Activated T-helper 2 cell treated with anti-CD3 and anti-CD28 coated beads, Interferon-gamma antibody, Interleukin-2, Interleukin-4, amounts not matched to agents 10 μg/mL and 5 μg/mL and 100 μg/mL, durations not matched to agents 14 hours and 24 hours and 36 hours (primary cell): ENCODE measurements around the gene HIP1R. TPM values are rescaled to one million over a fixed set of nuclear protein-coding genes. Genes with fewer than 3 reads are reported as not detected.
"Not testable (repeated sequence)": the region's sequence is repeated elsewhere in the genome, so short reads cannot be mapped to it uniquely, and the experiment has no call there.

Experiments used
- DNase-seq: peaks from one replicate; pipeline ENCODE4 v3.0.0; 2021; ENCODE audit warnings: low spot score
- H3K27ac Mint-ChIP-seq: one replicate; pipeline ENCODE4 v1.8.0; 2021; ENCODE audit warnings: mixed read lengths
- H3K27me3 Mint-ChIP-seq: one replicate; pipeline ENCODE4 v1.8.0; 2021; ENCODE audit warnings: low read depth, mixed read lengths
- H3K36me3 Mint-ChIP-seq: one replicate; pipeline ENCODE4 v1.8.0; 2021; ENCODE audit warnings: low read depth, mixed read lengths
- H3K4me1 Mint-ChIP-seq: one replicate; pipeline ENCODE4 v1.8.0; 2021; ENCODE audit warnings: low read depth, mixed read lengths
- H3K4me3 Mint-ChIP-seq: one replicate; pipeline ENCODE4 v1.8.0; 2021; ENCODE audit warnings: low read depth, mild to moderate bottlenecking, moderate library complexity, mixed read lengths
- H3K9me3 Mint-ChIP-seq: one replicate; pipeline ENCODE4 v1.8.0; 2021; ENCODE audit warnings: mixed read lengths
- intact Hi-C: fragments of 100-400 bp; cut with micrococcal nuclease; formaldehyde crosslinking; loops from one replicate; pipeline ENCODE4 v1.15.1; 2023
- total RNA-seq: library from RNA; stranded (reverse); gene quantifications from 2 replicates; pipeline ENCODE4 v1.2.3, GENCODE V29; 2022

The HIP1R gene
- total RNA-seq, 1 donor from 2014 or later, result 28.8 TPM

DNA sequence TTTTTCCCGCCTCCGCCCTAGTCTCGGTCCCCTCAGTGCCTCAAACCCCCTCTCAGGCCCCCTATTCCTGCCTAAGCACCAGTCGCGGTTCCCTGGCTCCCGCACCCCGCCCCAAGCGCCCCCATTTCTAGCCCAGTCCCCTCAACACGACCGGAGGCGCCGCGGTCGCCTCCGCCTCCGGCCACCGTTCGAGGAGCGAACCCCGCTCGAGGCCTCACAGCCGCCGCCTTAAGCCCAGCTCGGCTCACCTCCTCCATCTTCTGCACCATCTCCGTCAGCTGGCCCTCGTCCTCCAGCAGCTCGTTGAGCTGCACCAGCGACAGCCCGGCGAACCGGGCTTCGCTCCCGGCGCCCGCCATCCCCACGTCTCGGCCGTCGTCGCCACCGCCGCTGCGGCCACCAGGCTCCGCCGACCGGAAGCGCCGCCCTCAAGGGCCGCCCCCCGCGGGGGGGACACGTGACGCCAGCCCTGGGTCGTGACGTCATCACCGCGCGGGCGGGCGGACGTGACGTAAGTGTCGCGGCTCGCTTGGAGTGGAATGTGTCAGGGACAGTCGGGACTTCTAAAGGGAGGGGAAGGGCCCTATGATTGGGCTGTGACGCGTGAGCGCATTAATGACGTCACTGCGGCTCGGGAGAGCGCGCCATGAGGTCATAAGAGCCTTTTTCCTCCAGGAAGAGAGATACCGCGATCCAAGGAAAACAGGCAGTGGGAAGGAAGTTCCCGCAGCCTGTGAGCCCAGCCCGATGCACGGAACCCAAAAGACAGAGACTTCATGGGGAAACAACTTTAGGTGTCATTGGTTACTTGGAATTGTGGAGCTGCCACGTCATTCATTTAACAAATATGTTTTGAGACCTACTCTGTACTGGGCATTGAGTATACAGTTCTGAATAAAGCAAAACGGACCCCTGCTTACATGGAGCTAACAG, 60.7 kb downstream of the HIP1R start, which contains the start of gene VPS37B:
Gene VPS37B, minus strand, starts transcription at position 421 of the 933 bp plus-strand sequence. Its CDS starts 62 bp downstream, at position 359.
- Mint-ChIP-seq H3K9me3 (peaks cover 6% of the 10 kb centered on the region), H3K4me3 (peak within 1 kb of the TSS; percentile 85), H3K27ac (peak within 1 kb of the TSS; percentile 81), H3K27me3 (peaks cover under 1% of the 10 kb centered on the region), H3K4me1 (peaks cover 65% of the 10 kb centered on the region), H3K36me3 (peaks cover 13% of the 10 kb centered on the region)
- intact Hi-C loops, result loop anchor here (5.0 kb wide), 1 partner anchor 174 kb away; no protein-coding TSS in a partner anchor
- peak; percentile 83 for DNase-seq

DNA sequence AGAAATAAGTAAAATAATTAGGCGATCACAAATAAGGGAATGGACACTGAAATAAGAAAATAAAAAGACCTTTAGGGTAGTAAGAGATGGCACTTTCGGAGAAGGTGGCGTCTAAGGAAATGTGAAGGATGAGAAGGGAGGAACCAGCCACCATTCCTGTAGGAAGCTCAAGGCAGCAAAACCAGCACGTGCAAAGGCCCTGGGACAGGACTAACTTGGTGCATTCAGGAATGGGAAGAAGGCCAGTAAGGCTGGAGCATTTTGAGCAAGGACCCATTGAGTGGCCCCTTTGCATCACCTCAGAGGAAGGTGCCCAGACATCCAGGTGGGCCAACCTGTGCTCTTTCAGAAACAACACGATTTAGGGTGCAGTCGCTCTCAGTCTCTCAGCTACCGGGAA, 61.4 kb downstream of the HIP1R start:
- intact Hi-C loops, result loop anchor here (5.0 kb wide), 1 partner anchor 174 kb away; no protein-coding TSS in a partner anchor
- Mint-ChIP-seq H3K36me3 (peaks cover 13% of the 10 kb centered on the region), H3K27ac (peak overlapping the region; percentile 81), H3K27me3 (no peaks in the 10 kb centered on the region), H3K4me1 (peaks cover 63% of the 10 kb centered on the region), H3K9me3 (peaks cover 6% of the 10 kb centered on the region), H3K4me3 (peak overlapping the region; percentile 85)
- DNase-seq, result no peak

DNA sequence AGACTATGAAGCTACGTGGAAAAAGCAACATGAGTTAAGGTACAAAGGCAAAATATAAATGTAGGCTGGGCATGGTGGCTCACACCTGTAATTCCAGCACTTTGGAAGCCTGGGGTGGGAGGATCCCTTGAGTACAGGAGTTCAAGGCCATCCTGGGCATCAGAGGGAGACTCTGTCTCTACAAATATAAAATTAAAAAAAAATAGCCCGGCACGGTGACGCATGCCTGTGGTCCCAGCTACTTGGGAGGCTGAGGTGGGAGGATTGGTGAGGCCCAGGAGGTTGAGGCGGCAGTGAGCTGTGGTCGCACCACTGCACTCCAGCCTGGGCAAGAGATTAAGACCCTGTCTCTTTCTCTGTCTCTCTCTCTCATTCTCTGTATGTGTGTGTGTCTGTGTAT, 64.6 kb downstream of the HIP1R start:
- H3K4me3 Mint-ChIP-seq, result no peak overlapping the region
- no peak overlapping the region for H3K27ac Mint-ChIP-seq
- intact Hi-C loops, result loop anchor here (5.0 kb wide), 1 partner anchor 178 kb away; no protein-coding TSS in a partner anchor
- peaks cover 13% of the 10 kb centered on the region for H3K27me3 Mint-ChIP-seq
- H3K9me3 Mint-ChIP-seq, result peaks cover 6% of the 10 kb centered on the region
- H3K4me1 Mint-ChIP-seq, result peaks cover 47% of the 10 kb centered on the region
- H3K36me3 Mint-ChIP-seq, result peaks cover 5% of the 10 kb centered on the region
- DNase-seq, result no peak

DNA sequence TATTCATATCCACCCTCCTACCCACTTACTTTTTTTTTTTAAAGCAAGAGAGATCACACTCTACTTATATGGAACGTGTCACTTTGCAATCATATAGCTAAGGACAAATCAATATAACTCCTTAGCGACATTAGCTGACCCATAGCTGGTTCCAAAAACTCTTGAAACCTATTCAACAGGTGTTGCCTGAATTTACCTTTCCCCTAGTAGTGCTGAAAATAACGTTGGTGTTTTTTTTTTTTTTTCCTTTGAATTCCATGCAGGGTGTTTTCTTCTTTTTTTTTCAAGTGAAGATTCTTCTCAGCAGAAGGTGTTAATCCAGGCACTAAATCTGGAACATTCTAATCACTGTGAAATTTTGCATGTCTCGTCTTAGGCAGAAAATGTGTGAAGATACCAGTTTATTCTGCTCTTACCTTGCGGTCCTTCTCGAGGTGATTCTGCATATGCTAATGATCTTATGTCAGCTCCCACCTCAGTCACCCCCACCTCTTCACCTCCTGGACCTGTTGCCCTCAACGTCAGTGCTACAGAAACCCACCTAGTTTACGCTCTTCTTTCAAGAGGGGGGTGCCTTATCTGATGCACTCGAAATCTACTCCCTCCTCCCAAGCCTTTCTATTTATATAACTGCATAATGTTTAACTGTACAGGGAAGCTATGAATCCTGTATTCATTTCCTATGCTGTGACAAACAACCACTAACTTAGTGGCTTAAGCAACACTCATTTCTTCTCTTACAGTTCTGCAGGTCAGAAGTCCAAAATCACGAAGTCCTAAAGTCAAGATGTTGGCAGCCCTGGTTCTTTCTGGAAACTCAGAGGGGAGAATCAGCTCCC, 67.8 kb downstream of the HIP1R start:
- DNase-seq, result no peak
- H3K27me3 Mint-ChIP-seq, result peaks cover 13% of the 10 kb centered on the region
- no peaks in the 10 kb centered on the region for H3K9me3 Mint-ChIP-seq
- no peaks in the 10 kb centered on the region for H3K36me3 Mint-ChIP-seq
- peak overlapping the region; percentile 26 for H3K27ac Mint-ChIP-seq
- no peak overlapping the region for H3K4me3 Mint-ChIP-seq
- intact Hi-C loops, result no loop called here
- peaks cover 30% of the 10 kb centered on the region for H3K4me1 Mint-ChIP-seq

DNA sequence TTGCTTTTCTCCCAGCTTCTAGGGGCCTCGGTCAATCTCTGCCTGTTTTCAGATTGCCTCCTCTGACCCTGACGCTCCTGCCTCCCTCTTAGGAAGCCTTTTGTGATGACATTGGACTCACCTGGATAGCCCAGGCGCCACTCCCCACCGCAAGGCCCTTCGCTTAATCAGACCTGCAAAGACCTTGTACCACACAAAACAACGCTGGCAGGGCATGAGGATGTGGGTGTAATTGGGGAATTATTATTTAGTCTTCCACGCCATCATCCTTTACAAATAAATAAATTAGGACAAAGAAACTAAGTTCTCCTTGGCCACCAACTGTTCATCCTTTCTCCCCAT, 68.4 kb downstream of the HIP1R start:
- intact Hi-C loops, result no loop called here
- peaks cover 24% of the 10 kb centered on the region for H3K4me1 Mint-ChIP-seq
- H3K36me3 Mint-ChIP-seq, result no peaks in the 10 kb centered on the region
- H3K4me3 Mint-ChIP-seq, result no peak overlapping the region
- no peak for DNase-seq
- H3K27me3 Mint-ChIP-seq, result peaks cover 13% of the 10 kb centered on the region
- H3K9me3 Mint-ChIP-seq, result no peaks in the 10 kb centered on the region
- no peak overlapping the region for H3K27ac Mint-ChIP-seq

DNA sequence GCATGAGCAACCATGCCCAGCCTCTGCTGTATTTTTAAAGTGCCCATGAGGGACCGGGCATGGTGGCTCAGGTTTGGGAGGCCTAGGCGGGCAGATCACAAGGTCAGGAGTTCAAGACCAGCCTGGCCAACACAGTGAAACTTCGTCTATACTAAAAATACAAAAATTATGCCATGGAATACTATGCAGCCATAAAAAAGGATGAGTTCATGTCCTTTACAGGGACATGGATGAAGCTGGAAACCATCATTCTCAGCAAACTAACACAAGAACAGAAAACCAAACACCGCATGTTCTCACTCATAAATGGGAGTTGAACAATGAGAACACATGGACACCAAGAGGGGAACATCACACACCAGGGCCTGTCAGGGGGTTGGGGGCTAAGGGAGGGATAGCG, 70.0 kb downstream of the HIP1R start:
- H3K36me3 Mint-ChIP-seq, H3K4me3 Mint-ChIP-seq, DNase-seq, H3K9me3 Mint-ChIP-seq, H3K27ac Mint-ChIP-seq, intact Hi-C loops: not testable (repeated sequence)
- Mint-ChIP-seq H3K4me1 (peaks cover 11% of the 10 kb centered on the region), H3K27me3 (peaks cover 22% of the 10 kb centered on the region)

DNA sequence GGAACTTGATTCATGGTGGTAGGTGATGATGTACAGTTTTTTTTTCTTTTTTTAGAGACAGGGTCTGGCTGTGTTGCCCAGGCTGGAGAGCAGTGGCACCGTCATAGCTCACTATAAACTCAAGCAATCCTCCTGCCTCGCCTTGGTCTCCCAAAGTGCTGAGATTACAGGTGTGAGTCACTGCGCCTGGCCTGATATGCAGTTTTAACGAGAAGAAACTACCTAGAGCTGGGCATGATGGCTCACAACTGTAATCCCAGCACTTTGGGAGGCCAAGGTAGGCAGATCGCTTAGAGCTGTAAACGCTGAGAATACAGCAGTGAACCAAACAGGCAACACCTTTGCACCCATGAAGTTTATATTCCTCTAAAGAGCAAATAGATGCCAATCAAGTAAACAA, 73.7 kb downstream of the HIP1R start:
- Mint-ChIP-seq H3K9me3 (no peaks in the 10 kb centered on the region), H3K4me1 (no peaks in the 10 kb centered on the region), H3K4me3 (no peak overlapping the region), H3K27ac (no peak overlapping the region), H3K36me3 (no peaks in the 10 kb centered on the region), H3K27me3 (peaks cover 21% of the 10 kb centered on the region)
- intact Hi-C loops, result no loop called here
- DNase-seq, result no peak

DNA sequence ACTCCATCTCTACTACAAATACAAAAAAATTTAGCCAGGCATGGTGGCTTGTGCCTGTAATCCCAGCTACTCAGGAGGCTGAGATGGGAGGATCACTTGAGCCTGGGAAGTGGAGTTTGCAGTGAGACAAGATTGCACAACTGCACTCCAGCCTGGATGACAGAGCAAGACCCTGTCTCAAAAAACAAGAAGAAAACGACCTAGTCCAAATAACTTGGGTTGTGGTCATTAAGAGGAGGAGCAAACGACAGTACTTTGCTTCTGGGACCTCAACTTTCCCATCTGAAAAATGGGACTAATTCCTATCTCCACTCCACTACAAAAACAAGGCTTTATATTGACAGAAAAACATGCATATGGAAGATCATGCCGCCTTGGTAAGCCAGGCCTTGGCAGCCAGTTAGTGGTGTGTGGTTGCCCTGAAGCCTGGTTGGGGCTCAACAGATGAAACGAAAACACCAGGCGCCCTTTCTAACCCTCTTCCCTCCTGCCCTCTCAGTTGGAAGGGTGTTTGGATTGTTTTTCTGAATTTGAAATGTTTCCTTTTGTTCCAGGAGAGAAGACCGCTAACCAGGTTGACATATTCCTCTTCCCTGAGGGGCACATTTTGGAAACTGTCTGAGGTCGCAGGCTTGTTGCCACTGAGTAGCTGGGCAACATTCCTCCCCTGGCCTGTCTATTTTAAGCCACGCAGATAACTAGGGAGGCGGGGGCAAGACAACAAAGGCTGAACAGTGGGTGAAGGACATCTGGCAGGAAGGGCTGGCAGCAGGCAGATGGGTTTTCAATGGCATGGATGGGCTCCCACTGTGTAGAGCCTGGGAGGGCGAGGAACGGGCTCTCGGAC, 74.4 kb downstream of the HIP1R start:
- Mint-ChIP-seq H3K9me3 (no peaks in the 10 kb centered on the region), H3K36me3 (no peaks in the 10 kb centered on the region), H3K4me3 (no peak overlapping the region), H3K27ac (no peak overlapping the region), H3K4me1 (no peaks in the 10 kb centered on the region), H3K27me3 (peaks cover 20% of the 10 kb centered on the region)
- intact Hi-C loops, result no loop called here
- DNase-seq, result no peak

Other genes with a start within 250 kb of the HIP1R start
- gene HCAR2, start 132.1 kb upstream of the HIP1R start, total RNA-seq, result 0.16 TPM in 2 replicates
- 0.34 and 0.46 TPM in 2 replicates for gene HCAR3, start 118.6 kb upstream of the HIP1R start, total RNA-seq
- gene HCAR1, start 104.6 kb upstream of the HIP1R start, total RNA-seq, result 2.6 and 2.8 TPM in 2 replicates
- gene DENR, start 82.6 kb upstream of the HIP1R start, total RNA-seq, result 76.7 and 79.6 TPM in 2 replicates
- gene CCDC62, start 60.9 kb upstream of the HIP1R start, total RNA-seq, result 0.39 and 0.62 TPM in 2 replicates
- gene VPS37B, start 60.7 kb downstream of the HIP1R start, total RNA-seq, result 11.5 and 11.7 TPM in 2 replicates
- 4.4 and 5.4 TPM in 2 replicates for gene ABCB9, start 131.0 kb downstream of the HIP1R start, total RNA-seq
- 20.3 and 21.3 TPM in 2 replicates for gene OGFOD2, start 139.8 kb downstream of the HIP1R start, total RNA-seq
- gene ARL6IP4, start 145.2 kb downstream of the HIP1R start, total RNA-seq, result 161 and 168 TPM in 2 replicates